MM.1S (cell line): ENCODE results near the gene CENPB.
A peak's percentile ranks its signal among the peaks of the same experiment; 100 is the strongest.

ENCODE experiments used
- DNase-seq: peaks from one replicate; pipeline ENCODE4 v3.0.0-alpha.2; 2015
- H2AFZ ChIP-seq: fragments of 300-600 bp; sonication (generic); 2 replicates; pipeline ENCODE4 v1.6.0; 2016; ENCODE audit warnings: antibody characterized with exemption, low read length
- H3F3A ChIP-seq: fragments of 300-600 bp; sonication (generic); 2 replicates; pipeline ENCODE4 v1.6.1; 2016; ENCODE audit warnings: mild to moderate bottlenecking, antibody characterized with exemption, low read length, moderate library complexity, mixed read lengths; ENCODE audit not compliant: insufficient read depth
- H3K27ac ChIP-seq: fragments of 300-600 bp; sonication (generic); 2 replicates; pipeline ENCODE4 v1.5.1; 2016; ENCODE audit warnings: mild to moderate bottlenecking, low read length
- H3K27me3 ChIP-seq: fragments of 300-600 bp; sonication (generic); replicated peaks from 2 replicates; pipeline ENCODE4 v1.6.0; 2016; ENCODE audit warnings: low read length; ENCODE audit not compliant: insufficient read depth
- H3K36me3 ChIP-seq: fragments of 300-600 bp; sonication (generic); replicated peaks from 2 replicates; pipeline ENCODE4 v1.6.1; 2016; ENCODE audit warnings: mild to moderate bottlenecking, low read length, mixed read lengths; ENCODE audit not compliant: insufficient read depth
- H3K4me1 ChIP-seq: fragments of 300-600 bp; sonication (generic); 2 replicates; pipeline ENCODE4 v1.6.1; 2016; ENCODE audit warnings: low read length, mixed read lengths
- H3K4me2 ChIP-seq: fragments of 300-600 bp; sonication (generic); 2 replicates; pipeline ENCODE4 v1.6.0; 2016; ENCODE audit warnings: low read depth, low read length
- H3K4me3 ChIP-seq: fragments of 300-600 bp; sonication (generic); 2 replicates; pipeline ENCODE4 v1.5.1; 2016; ENCODE audit warnings: low read length, mixed read lengths
- H3K79me2 ChIP-seq: fragments of 300-600 bp; sonication (generic); 2 replicates; pipeline ENCODE4 v1.6.1; 2016; ENCODE audit warnings: mixed run types, low read length, mixed read lengths
- H3K9ac ChIP-seq: fragments of 300-600 bp; sonication (generic); 2 replicates; pipeline ENCODE4 v1.6.1; 2016; ENCODE audit warnings: low read length, mixed read lengths
- H3K9me2 ChIP-seq: fragments of 300-600 bp; sonication (generic); replicated peaks from 2 replicates; pipeline ENCODE4 v1.6.1; 2016; ENCODE audit warnings: mild to moderate bottlenecking, low read length, mixed read lengths; ENCODE audit not compliant: insufficient read depth
- H3K9me3 ChIP-seq: fragments of 300-600 bp; sonication (generic); replicated peaks from 2 replicates; pipeline ENCODE4 v1.6.1; 2016; ENCODE audit warnings: mild to moderate bottlenecking, low read length, mixed read lengths; ENCODE audit not compliant: insufficient read depth
- H4K20me1 ChIP-seq: fragments of 300-600 bp; sonication (generic); 2 replicates; pipeline ENCODE4 v1.6.1; 2016; ENCODE audit warnings: mild to moderate bottlenecking, low read length, moderate library complexity, mixed read lengths; ENCODE audit not compliant: insufficient read depth
- EZH2 ChIP-seq: fragments of 300-600 bp; sonication (generic); optimal IDR thresholded peaks from 2 replicates; pipeline ENCODE3; 2017; ENCODE audit warnings: low read depth, mild to moderate bottlenecking, antibody characterized with exemption, low read length, mixed read lengths
- EZH2phosphoT487 ChIP-seq: fragments of 300-600 bp; sonication (generic); IDR thresholded peaks from 2 replicates; pipeline ENCODE4 v1.6.1; 2018; ENCODE audit warnings: antibody characterized with exemption, low read length
- TF ChIP-seq, protein P1 (sequence below): fragments of 300-600 bp; sonication (generic); IDR thresholded peaks from 2 replicates; pipeline ENCODE4 v1.5.1; 2016; ENCODE audit warnings: antibody characterized with exemption, low read length, mixed read lengths

The CENPB gene

DNA sequence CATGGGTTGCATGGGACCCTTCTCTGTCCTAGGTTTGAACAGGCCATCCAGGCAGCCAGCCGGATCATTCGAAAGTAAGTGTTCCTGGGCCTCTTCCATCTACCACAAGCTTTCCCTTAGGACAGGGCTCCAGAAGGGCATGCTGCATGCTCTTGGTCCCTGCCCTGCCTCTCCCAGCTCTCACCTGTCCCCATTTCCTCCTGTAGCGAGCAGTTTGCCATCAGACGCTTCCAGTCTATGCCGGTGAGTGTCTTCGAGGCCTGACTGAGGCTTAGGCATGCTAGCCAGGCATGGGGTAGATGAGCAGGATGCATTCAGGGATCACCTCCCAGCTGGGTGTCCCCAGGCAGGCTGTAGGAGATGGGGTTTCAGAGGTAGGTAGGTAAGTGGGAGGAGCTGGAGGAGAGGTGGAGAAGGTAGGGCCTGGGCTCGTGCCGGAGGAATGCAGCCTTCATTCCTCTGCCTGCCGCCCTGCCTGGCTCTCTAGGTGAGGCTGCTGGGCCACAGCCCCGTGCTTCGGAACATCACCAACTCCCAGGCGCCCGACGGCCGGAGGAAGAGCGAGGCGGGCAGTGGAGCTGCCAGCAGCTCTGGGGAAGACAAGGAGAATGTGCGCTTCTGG lies 13.8 kb upstream of the CENPB start:
- Histone ChIP-seq H3K4me3 (no peak overlapping the region), H4K20me1 (no peaks in the 10 kb centered on the region), H3K9ac (no peak overlapping the region), H3K36me3 (peaks cover 3% of the 10 kb centered on the region), H3K27me3 (no peaks in the 10 kb centered on the region), H2AFZ (no peak overlapping the region), H3K9me2 (no peaks in the 10 kb centered on the region), H3K9me3 (no peaks in the 10 kb centered on the region), H3K79me2 (peaks cover 49% of the 10 kb centered on the region), H3K4me1 (peaks cover 23% of the 10 kb centered on the region), H3F3A (peaks cover 21% of the 10 kb centered on the region), H3K27ac (no peak overlapping the region), H3K4me2 (no peak overlapping the region)
- no peak for DNase-seq
- no peak for TF ChIP-seq EZH2phosphoT487
- no peak for TF ChIP-seq EZH2
- TF ChIP-seq, protein P1, sequence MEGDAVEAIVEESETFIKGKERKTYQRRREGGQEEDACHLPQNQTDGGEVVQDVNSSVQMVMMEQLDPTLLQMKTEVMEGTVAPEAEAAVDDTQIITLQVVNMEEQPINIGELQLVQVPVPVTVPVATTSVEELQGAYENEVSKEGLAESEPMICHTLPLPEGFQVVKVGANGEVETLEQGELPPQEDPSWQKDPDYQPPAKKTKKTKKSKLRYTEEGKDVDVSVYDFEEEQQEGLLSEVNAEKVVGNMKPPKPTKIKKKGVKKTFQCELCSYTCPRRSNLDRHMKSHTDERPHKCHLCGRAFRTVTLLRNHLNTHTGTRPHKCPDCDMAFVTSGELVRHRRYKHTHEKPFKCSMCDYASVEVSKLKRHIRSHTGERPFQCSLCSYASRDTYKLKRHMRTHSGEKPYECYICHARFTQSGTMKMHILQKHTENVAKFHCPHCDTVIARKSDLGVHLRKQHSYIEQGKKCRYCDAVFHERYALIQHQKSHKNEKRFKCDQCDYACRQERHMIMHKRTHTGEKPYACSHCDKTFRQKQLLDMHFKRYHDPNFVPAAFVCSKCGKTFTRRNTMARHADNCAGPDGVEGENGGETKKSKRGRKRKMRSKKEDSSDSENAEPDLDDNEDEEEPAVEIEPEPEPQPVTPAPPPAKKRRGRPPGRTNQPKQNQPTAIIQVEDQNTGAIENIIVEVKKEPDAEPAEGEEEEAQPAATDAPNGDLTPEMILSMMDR, result no peak

DNA sequence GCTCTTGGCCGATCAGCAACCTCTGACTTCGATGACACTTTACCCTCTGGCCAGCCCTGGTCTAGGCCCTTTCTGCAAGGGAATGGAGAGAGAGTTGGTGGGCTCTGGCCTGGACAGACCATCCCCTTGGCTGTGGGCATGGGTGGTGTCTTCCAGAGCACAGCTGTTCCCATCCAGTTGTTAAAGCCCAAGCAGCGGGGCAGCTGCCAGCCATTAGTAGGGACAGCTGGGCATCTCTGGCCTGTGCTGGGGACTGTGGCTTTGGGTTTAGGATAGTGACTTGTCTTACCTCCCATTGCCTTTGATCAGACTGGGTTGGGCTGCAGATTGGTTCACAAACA lies 12.3 kb upstream of the CENPB start:
- H3F3A ChIP-seq, result peaks cover 21% of the 10 kb centered on the region
- H3K36me3 ChIP-seq, result peaks cover 3% of the 10 kb centered on the region
- H3K9me3 ChIP-seq, result no peaks in the 10 kb centered on the region
- H3K9ac ChIP-seq, result peak overlapping the region; percentile 75; the same call in 1 of the 2 replicates
- peak overlapping the region; percentile 94; the same call in 1 of the 2 replicates for H3K27ac ChIP-seq
- DNase-seq, result no peak
- TF ChIP-seq EZH2, result no peak
- no peaks in the 10 kb centered on the region for H3K9me2 ChIP-seq
- peak overlapping the region; percentile 88 for H3K4me2 ChIP-seq
- no peaks in the 10 kb centered on the region for H3K27me3 ChIP-seq
- H3K4me1 ChIP-seq, result peaks cover 32% of the 10 kb centered on the region
- H4K20me1 ChIP-seq, result no peaks in the 10 kb centered on the region
- peaks cover 49% of the 10 kb centered on the region for H3K79me2 ChIP-seq
- no peak overlapping the region for H3K4me3 ChIP-seq
- H2AFZ ChIP-seq, result no peak overlapping the region

DNA sequence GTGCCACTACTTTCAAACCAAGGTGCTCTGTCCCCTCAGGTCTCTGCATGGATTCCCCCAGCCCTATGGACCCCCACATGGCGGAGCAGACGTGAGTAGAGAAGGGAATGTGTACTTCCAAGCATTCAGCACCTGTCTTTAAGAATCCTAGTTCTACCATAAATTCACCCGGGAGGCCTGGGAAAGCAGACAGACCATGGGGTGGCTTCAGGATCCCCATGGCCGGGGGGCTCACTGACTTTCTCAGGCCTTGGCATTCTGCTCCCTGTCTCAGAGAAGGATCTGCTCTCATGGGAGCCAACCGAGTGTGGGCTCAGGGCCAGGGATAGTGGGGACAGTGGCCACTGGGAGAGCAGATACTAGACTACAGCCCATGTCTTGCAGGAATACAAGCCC lies 11.8 kb upstream of the CENPB start:
- no peak for DNase-seq
- no peaks in the 10 kb centered on the region for H4K20me1 ChIP-seq
- H3F3A ChIP-seq, result peaks cover 21% of the 10 kb centered on the region
- peak overlapping the region; percentile 75 for H3K9ac ChIP-seq
- H3K4me1 ChIP-seq, result peaks cover 32% of the 10 kb centered on the region
- TF ChIP-seq EZH2 (no peak), EZH2phosphoT487 (no peak)
- TF ChIP-seq, protein P1, result no peak
- peak overlapping the region; percentile 90 for H3K4me3 ChIP-seq
- no peak overlapping the region for H2AFZ ChIP-seq
- peaks cover 49% of the 10 kb centered on the region for H3K79me2 ChIP-seq
- peaks cover 3% of the 10 kb centered on the region for H3K36me3 ChIP-seq
- peak overlapping the region; percentile 94; the same call in 1 of the 2 replicates for H3K27ac ChIP-seq
- H3K9me3 ChIP-seq, result no peaks in the 10 kb centered on the region
- H3K27me3 ChIP-seq, result no peaks in the 10 kb centered on the region
- peak overlapping the region; percentile 88 for H3K4me2 ChIP-seq
- H3K9me2 ChIP-seq, result no peaks in the 10 kb centered on the region

GRCh38 chr20:3797592-3798372 lies 11.2 kb upstream of the CENPB start:
- Histone ChIP-seq H3K27ac (peak overlapping the region; percentile 94), H4K20me1 (no peaks in the 10 kb centered on the region), H3K9me2 (no peaks in the 10 kb centered on the region), H3K4me3 (peak overlapping the region; percentile 90), H3K27me3 (no peaks in the 10 kb centered on the region), H3K36me3 (peaks cover 3% of the 10 kb centered on the region), H3K9me3 (no peaks in the 10 kb centered on the region), H3F3A (peaks cover 21% of the 10 kb centered on the region), H3K9ac (peak overlapping the region; percentile 75), H3K4me2 (peak overlapping the region; percentile 88), H2AFZ (peak overlapping the region; percentile 76), H3K4me1 (peaks cover 32% of the 10 kb centered on the region), H3K79me2 (peaks cover 49% of the 10 kb centered on the region)
- peak; percentile 85 for DNase-seq
- no peak for TF ChIP-seq EZH2
- no peak for TF ChIP-seq EZH2phosphoT487
- TF ChIP-seq, protein P1, result no peak
